ENCODE data around the gene RAB5B. TPM values are rescaled to one million over a fixed set of nuclear protein-coding genes. Genes with fewer than 3 reads are reported as not detected.
A peak's percentile ranks its signal among the peaks of the same experiment; 100 is the strongest.

The RAB5B gene
- total RNA-seq, 1 donor from 2014 or later, result 138 TPM

DNA sequence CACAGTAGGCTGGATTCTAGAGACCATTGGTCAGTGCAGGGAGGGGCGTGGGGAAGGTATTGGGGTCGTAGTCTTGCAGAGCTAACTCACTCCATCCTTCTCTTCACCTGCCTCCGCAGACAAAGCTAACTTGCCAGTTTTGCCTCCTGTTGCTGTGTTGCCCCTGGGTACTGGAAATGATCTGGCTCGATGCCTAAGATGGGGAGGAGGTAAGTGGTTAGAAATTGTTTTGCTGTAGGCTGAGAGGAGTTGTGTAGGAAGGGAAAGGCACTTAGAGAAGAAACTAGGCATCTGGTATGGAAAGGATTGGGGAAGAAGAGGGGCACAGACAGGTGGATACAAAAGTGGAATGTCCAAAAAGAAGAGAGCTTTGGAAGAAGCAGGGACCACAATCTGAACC, 31.8 kb upstream of the RAB5B start:
- DNase-seq (no peak), ATAC-seq (no peak)
- Histone ChIP-seq H3K27me3 (ENCODE audit: low read depth) (no peaks in the 10 kb centered on the region), H3K27ac (no peak overlapping the region), H3K4me3 (no peak overlapping the region), H3K36me3 (peaks cover 74% of the 10 kb centered on the region), H3K9me3 (no peaks in the 10 kb centered on the region), H3K4me1 (peaks cover 9% of the 10 kb centered on the region)
- TF ChIP-seq, protein P1, sequence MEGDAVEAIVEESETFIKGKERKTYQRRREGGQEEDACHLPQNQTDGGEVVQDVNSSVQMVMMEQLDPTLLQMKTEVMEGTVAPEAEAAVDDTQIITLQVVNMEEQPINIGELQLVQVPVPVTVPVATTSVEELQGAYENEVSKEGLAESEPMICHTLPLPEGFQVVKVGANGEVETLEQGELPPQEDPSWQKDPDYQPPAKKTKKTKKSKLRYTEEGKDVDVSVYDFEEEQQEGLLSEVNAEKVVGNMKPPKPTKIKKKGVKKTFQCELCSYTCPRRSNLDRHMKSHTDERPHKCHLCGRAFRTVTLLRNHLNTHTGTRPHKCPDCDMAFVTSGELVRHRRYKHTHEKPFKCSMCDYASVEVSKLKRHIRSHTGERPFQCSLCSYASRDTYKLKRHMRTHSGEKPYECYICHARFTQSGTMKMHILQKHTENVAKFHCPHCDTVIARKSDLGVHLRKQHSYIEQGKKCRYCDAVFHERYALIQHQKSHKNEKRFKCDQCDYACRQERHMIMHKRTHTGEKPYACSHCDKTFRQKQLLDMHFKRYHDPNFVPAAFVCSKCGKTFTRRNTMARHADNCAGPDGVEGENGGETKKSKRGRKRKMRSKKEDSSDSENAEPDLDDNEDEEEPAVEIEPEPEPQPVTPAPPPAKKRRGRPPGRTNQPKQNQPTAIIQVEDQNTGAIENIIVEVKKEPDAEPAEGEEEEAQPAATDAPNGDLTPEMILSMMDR (IDR thresholded peaks at IDR 0.05), result no peak
- intact Hi-C loops (cut with DNase I), result no loop called here

DNA sequence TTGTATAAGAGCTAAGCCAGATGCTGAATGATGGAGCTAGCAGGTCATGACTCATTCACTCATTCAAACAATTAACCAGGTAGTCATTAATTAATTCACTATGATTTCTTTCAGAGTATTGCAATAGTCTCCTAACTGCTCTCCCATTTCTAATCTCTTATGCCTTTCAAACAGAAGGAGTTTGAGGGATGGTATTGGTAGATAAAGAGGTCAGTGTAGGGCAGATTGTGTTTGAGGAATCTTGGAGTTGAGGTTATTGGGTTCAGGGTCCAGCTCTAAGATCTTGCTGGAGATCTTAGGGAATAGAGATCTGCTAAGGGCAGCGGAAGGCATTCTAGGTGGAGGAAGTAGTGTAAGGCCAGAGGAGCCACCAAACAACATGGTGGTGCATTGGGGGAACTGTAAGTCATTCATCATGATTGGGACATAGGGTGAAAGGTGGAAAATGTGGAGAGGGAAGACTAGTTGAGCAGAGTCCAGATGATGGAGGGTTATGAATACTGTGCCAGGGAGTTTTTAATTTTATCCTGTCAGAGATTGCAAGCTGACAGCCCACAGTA, 31.2 kb upstream of the RAB5B start:
- Histone ChIP-seq H3K9me3 (no peaks in the 10 kb centered on the region), H3K36me3 (peaks cover 72% of the 10 kb centered on the region), H3K27ac (no peak overlapping the region), H3K4me1 (peaks cover 9% of the 10 kb centered on the region), H3K4me3 (no peak overlapping the region), H3K27me3 (ENCODE audit: low read depth) (no peaks in the 10 kb centered on the region)
- intact Hi-C loops (cut with DNase I), result no loop called here
- no peak for DNase-seq
- TF ChIP-seq, protein P1 (IDR thresholded peaks at IDR 0.05), result no peak
- ATAC-seq, result no peak

DNA sequence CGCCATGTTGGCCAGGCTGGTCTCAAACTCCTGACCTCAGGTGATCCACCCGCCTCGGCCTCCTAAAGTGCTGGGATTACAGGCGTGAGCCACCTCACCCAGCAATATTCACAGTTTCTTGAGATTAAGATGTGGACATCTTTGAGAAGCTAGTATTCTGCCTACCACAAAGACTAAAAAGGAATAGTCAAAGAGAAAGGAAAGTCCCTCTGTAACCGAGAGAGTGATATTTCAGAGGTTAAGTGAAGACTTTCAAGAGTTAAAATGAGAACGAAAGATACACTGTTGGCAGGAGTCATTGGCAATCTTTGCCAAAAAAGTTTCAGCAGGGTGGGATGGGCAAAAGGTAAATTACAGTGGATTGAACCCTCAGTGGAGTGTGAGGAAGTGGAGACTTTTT, 27.3 kb upstream of the RAB5B start:
- no peaks in the 10 kb centered on the region for H3K9me3 ChIP-seq
- H3K4me1 ChIP-seq, result no peaks in the 10 kb centered on the region
- no peak for DNase-seq
- H3K27me3 ChIP-seq (ENCODE audit: low read depth), result no peaks in the 10 kb centered on the region
- no peak for ATAC-seq
- no peak overlapping the region for H3K27ac ChIP-seq
- TF ChIP-seq, protein P1 (IDR thresholded peaks at IDR 0.05), result no peak
- H3K36me3 ChIP-seq, result peaks cover 65% of the 10 kb centered on the region
- intact Hi-C loops (cut with DNase I), result no loop called here
- H3K4me3 ChIP-seq, result no peak overlapping the region

DNA sequence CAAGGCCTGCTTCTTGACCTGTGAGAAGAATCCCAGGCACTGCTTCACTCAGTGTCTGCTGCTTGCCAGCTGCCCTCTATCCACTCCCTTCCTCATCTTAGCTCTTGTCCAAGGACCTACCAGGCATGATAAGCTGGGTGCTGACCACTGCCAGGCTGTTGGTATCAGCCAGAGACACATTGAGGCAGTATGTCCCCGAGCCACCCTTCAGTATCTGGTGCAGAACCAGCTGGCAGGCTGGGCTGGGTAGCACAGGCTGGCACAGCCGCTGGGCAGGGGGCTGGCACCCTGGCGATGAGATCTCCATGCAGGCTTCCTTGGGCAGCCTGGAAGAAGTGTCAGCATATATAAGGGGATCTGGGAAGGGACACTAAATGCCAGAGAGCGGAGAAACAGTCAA, 18.5 kb upstream of the RAB5B start:
- intact Hi-C loops (cut with DNase I), result no loop called here
- Histone ChIP-seq H3K4me1 (no peaks in the 10 kb centered on the region), H3K27ac (no peak overlapping the region), H3K36me3 (peaks cover 34% of the 10 kb centered on the region), H3K4me3 (no peak overlapping the region), H3K9me3 (no peaks in the 10 kb centered on the region), H3K27me3 (ENCODE audit: low read depth) (no peaks in the 10 kb centered on the region)
- DNase-seq, result no peak
- no peak for ATAC-seq
- TF ChIP-seq, protein P1 (IDR thresholded peaks at IDR 0.05), result no peak

DNA sequence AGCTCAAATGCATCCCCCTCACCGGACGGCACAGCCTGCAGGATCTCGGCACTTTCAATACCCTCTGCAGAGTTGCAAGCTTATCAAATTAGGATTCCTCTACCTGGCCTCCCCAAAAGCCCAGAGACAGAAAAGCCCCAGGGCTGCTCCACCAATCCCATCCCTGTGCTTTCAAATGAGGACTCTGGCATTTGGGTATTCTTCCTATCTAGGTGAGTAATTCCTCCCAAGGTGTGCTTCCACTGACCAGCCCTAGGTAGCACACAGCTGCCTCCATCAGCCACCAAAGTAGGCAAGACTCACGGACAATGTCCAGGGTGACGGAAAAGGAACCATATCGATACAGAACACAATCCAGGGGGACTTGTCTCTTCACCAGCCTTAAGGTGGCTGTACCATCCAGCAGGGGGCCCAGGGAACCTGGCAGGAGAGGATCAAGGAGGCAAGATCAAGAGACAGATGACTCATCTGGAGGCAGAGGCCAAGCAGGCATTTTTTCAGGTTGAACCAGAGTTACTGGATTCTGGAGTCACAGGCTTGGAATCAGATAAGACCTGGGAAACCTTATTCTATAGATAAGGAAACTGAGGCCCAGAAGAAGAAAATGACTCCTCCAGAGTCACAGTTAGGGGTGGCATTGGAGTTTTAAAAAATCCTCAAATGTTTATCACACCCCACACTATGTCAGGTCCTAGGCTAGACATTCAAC, 17.9 kb upstream of the RAB5B start:
- intact Hi-C loops (cut with DNase I), result no loop called here
- ATAC-seq (peak in 1 of 2 donors; percentile 54), DNase-seq (no peak)
- TF ChIP-seq, protein P1 (IDR thresholded peaks at IDR 0.05), result no peak
- H3K27ac ChIP-seq, result no peak overlapping the region
- peaks cover 34% of the 10 kb centered on the region for H3K36me3 ChIP-seq
- no peaks in the 10 kb centered on the region for H3K9me3 ChIP-seq
- no peak overlapping the region for H3K4me3 ChIP-seq
- no peaks in the 10 kb centered on the region for H3K4me1 ChIP-seq
- no peaks in the 10 kb centered on the region for H3K27me3 ChIP-seq (ENCODE audit: low read depth)
